ENCODE measurements around the gene SYNPO.

SYNPO gene

GRCh38 chr5:150655221-150655620 is 14.8 kb downstream of the SYNPO start:
- no peak for DNase-seq

GRCh38 chr5:150656191-150657132 is 16.0 kb downstream of the SYNPO start:
- DNase-seq: peak in 43 of 56 donors; percentile 30 to 84 (median 63)

- DNase-seq: no peak
Observed at GRCh38 chr5:150658121-150658520, 17.7 kb downstream of the SYNPO start.

GRCh38 chr5:150658699-150659265 is 18.3 kb downstream of the SYNPO start:
- DNase-seq: no peak

- no peak for DNase-seq
Observed at GRCh38 chr5:150659360-150660107, 19.1 kb downstream of the SYNPO start.

GRCh38 chr5:150660108-150660831 is 19.8 kb downstream of the SYNPO start:
- DNase-seq: no peak

GRCh38 chr5:150661086-150661485 is 20.6 kb downstream of the SYNPO start, which contains the start of gene MYOZ3:
TSS of gene MYOZ3 (plus strand) at chr5:150661251. CDS start at chr5:150662942, 1,691 bp downstream.
- no peak for DNase-seq

GRCh38 chr5:150661821-150662596 is 21.5 kb downstream of the SYNPO start:
- DNase-seq: no peak

GRCh38 chr5:150662731-150663516 is 22.5 kb downstream of the SYNPO start:
- no peak for DNase-seq

GRCh38 chr5:150663936-150664335 is 23.5 kb downstream of the SYNPO start:
- DNase-seq: no peak

- no peak for DNase-seq
Observed at GRCh38 chr5:150665044-150665443, 24.6 kb downstream of the SYNPO start.

GRCh38 chr5:150670275-150670947 is 30.0 kb downstream of the SYNPO start:
- no peak for DNase-seq

- DNase-seq: no peak
Observed at GRCh38 chr5:150670948-150671310, 30.5 kb downstream of the SYNPO start.

- DNase-seq: peak in 2 of 56 donors; percentile 19 to 54
Observed at GRCh38 chr5:150671509-150672236, 31.2 kb downstream of the SYNPO start.

- peak in 19 of 56 donors; percentile 25 to 66 (median 41) for DNase-seq
Observed at GRCh38 chr5:150672237-150672883, 31.9 kb downstream of the SYNPO start.

- DNase-seq: no peak
Observed at GRCh38 chr5:150672884-150673275, 32.4 kb downstream of the SYNPO start.

GRCh38 chr5:150674341-150674821 is 33.9 kb downstream of the SYNPO start:
- DNase-seq: peak in 14 of 56 donors; percentile 10 to 66 (median 40)

GRCh38 chr5:150675069-150675468 is 34.6 kb downstream of the SYNPO start:
- no peak for DNase-seq
